ENCODE data around the gene PANK2.
A peak's percentile ranks its signal among the peaks of the same experiment; 100 is the strongest.

- TF ChIP-seq CTCF (IDR thresholded peaks at IDR 0.05 in 8 of 11, conservative IDR thresholded peaks at IDR 0.05 in 3 of 11): no peak
- no peak for TF ChIP-seq POLR2A (IDR thresholded peaks at IDR 0.05)
- TF ChIP-seq POLR2AphosphoS5 (IDR thresholded peaks at IDR 0.05): peak in 1 of 3 donors; percentile 64
Measured at GRCh38 chr20:3866464-3866863, 22.7 kb upstream of the PANK2 start.

All from spleen (tissue), 7 donors.